NCI-H2081 treated with DMSO at 0.1 percent for 48 hours (cell line): Measurements from ENCODE around the gene TXNDC12.
"Not testable (repeated sequence)": the region's sequence is repeated elsewhere in the genome, so short reads cannot be mapped to it uniquely, and the experiment has no call there.

Source experiments
- DNase-seq: peaks from one replicate; lab custom pipeline; 2025; lab: John Stamatoyannopoulos, UW

Gene TXNDC12

GRCh38 chr1:52055066-52055865, at the start of gene TXNDC12:
Gene TXNDC12, minus strand, starts transcription at chr1:52055191. Its CDS starts 95 bp downstream, at chr1:52055096.
- DNase-seq, result peak; percentile 73

- no peak for DNase-seq
Measured at GRCh38 chr1:52102336-52103013, 47.5 kb upstream of the TXNDC12 start.

- no peak for DNase-seq
Measured at GRCh38 chr1:52098139-52098871, 43.3 kb upstream of the TXNDC12 start.

GRCh38 chr1:52096216-52096615, 41.2 kb upstream of the TXNDC12 start:
- no peak for DNase-seq

GRCh38 chr1:52094300-52094699, 39.3 kb upstream of the TXNDC12 start:
- not testable (repeated sequence) for DNase-seq

GRCh38 chr1:52087892-52088291, 32.9 kb upstream of the TXNDC12 start:
- not testable (repeated sequence) for DNase-seq

- no peak for DNase-seq
Measured at GRCh38 chr1:52080014-52080415, 25.0 kb upstream of the TXNDC12 start.

GRCh38 chr1:52077277-52077676, 22.3 kb upstream of the TXNDC12 start:
- DNase-seq, result not testable (repeated sequence)

GRCh38 chr1:52072291-52072690, 17.3 kb upstream of the TXNDC12 start:
- DNase-seq, result no peak

GRCh38 chr1:52070704-52071103, 15.7 kb upstream of the TXNDC12 start:
- no peak for DNase-seq

GRCh38 chr1:52063192-52063591, 8.2 kb upstream of the TXNDC12 start:
- DNase-seq, result no peak

GRCh38 chr1:52060822-52061221, 5.8 kb upstream of the TXNDC12 start:
- DNase-seq, result no peak

- DNase-seq, result no peak
Measured at GRCh38 chr1:52059888-52060287, 4.9 kb upstream of the TXNDC12 start.

- no peak for DNase-seq
Measured at GRCh38 chr1:52059321-52059720, 4.3 kb upstream of the TXNDC12 start.

- no peak for DNase-seq
Measured at GRCh38 chr1:52057876-52058415, 3.0 kb upstream of the TXNDC12 start.

GRCh38 chr1:52057255-52057654, 2.3 kb upstream of the TXNDC12 start:
- DNase-seq, result no peak

GRCh38 chr1:52056937-52057231, 1.9 kb upstream of the TXNDC12 start:
- no peak for DNase-seq

- DNase-seq, result peak; percentile 89
Measured at GRCh38 chr1:52056163-52056936, 1.4 kb upstream of the TXNDC12 start, which contains the start of gene BTF3L4. Gene BTF3L4, plus strand, starts transcription at chr1:52056295. Its CDS starts 3,553 bp downstream, at chr1:52059848.

- DNase-seq, result no peak
Measured at GRCh38 chr1:52055866-52056162, 823 bp upstream of the TXNDC12 start.

GRCh38 chr1:52054496-52055065, 410 bp downstream of the TXNDC12 start:
- no peak for DNase-seq

- no peak for DNase-seq
Measured at GRCh38 chr1:52053862-52054261, 1.1 kb downstream of the TXNDC12 start.

GRCh38 chr1:52049337-52049736, 5.7 kb downstream of the TXNDC12 start:
- not testable (repeated sequence) for DNase-seq
